ENCODE data around the gene STAP1. TPM values are rescaled to one million over a fixed set of nuclear protein-coding genes. Genes with fewer than 3 reads are reported as not detected.

STAP1 gene
- total RNA-seq, 1 experiment from 2014 or later: not detected

DNA sequence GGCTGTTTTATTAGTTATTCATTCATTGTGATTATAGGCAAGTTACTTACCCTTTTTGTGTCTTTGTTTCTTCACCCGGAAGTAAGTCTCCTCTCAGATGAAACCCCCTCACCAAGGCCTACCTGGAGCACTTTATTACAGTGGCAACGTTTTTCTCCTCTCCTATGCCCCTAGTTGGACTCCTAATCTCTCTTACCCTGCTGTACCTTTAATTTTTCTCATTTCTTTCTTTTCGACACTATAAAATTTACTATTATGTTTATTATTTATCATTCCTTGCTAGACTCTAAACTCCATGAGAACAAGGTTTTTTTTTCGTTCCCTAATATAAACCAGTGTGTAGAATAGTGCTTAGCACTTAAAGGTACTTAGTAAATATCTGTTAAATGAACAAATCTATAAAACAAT is 17.5 kb downstream of the STAP1 start:
- CTCF ChIA-PET: no interaction called here
- no peak for DNase-seq (ENCODE audit: low spot score)
- H3K4me3 Mint-ChIP-seq: no peak overlapping the region
- POLR2A ChIA-PET: no interaction called here
- no peaks in the 10 kb centered on the region for H3K27me3 Mint-ChIP-seq (ENCODE audit: low read depth)
- H3K36me3 Mint-ChIP-seq: no peaks in the 10 kb centered on the region
- peak overlapping the region; percentile 60; the same call in 1 of the 2 replicates for H3K27ac Mint-ChIP-seq
- peak; percentile 16; the same call in 1 of the 2 replicates for ATAC-seq
- peaks cover 11% of the 10 kb centered on the region for H3K4me1 Mint-ChIP-seq
- TF ChIP-seq, protein P1, sequence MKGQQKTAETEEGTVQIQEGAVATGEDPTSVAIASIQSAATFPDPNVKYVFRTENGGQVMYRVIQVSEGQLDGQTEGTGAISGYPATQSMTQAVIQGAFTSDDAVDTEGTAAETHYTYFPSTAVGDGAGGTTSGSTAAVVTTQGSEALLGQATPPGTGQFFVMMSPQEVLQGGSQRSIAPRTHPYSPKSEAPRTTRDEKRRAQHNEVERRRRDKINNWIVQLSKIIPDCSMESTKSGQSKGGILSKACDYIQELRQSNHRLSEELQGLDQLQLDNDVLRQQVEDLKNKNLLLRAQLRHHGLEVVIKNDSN (CRISPR knock-in tag; IDR thresholded peaks at IDR 0.05): no peak
- TF ChIP-seq, protein P2, sequence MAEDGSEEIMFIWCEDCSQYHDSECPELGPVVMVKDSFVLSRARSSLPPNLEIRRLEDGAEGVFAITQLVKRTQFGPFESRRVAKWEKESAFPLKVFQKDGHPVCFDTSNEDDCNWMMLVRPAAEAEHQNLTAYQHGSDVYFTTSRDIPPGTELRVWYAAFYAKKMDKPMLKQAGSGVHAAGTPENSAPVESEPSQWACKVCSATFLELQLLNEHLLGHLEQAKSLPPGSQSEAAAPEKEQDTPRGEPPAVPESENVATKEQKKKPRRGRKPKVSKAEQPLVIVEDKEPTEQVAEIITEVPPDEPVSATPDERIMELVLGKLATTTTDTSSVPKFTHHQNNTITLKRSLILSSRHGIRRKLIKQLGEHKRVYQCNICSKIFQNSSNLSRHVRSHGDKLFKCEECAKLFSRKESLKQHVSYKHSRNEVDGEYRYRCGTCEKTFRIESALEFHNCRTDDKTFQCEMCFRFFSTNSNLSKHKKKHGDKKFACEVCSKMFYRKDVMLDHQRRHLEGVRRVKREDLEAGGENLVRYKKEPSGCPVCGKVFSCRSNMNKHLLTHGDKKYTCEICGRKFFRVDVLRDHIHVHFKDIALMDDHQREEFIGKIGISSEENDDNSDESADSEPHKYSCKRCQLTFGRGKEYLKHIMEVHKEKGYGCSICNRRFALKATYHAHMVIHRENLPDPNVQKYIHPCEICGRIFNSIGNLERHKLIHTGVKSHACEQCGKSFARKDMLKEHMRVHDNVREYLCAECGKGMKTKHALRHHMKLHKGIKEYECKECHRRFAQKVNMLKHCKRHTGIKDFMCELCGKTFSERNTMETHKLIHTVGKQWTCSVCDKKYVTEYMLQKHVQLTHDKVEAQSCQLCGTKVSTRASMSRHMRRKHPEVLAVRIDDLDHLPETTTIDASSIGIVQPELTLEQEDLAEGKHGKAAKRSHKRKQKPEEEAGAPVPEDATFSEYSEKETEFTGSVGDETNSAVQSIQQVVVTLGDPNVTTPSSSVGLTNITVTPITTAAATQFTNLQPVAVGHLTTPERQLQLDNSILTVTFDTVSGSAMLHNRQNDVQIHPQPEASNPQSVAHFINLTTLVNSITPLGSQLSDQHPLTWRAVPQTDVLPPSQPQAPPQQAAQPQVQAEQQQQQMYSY (CRISPR knock-in tag; IDR thresholded peaks at IDR 0.05): no peak
- TF ChIP-seq ELF4 (CRISPR knock-in tag; IDR thresholded peaks at IDR 0.05; ENCODE audit: low read depth): no peak
- TF ChIP-seq, protein P3, sequence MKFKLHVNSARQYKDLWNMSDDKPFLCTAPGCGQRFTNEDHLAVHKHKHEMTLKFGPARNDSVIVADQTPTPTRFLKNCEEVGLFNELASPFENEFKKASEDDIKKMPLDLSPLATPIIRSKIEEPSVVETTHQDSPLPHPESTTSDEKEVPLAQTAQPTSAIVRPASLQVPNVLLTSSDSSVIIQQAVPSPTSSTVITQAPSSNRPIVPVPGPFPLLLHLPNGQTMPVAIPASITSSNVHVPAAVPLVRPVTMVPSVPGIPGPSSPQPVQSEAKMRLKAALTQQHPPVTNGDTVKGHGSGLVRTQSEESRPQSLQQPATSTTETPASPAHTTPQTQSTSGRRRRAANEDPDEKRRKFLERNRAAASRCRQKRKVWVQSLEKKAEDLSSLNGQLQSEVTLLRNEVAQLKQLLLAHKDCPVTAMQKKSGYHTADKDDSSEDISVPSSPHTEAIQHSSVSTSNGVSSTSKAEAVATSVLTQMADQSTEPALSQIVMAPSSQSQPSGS (CRISPR knock-in tag; IDR thresholded peaks at IDR 0.05; ENCODE audit: borderline replicate concordance, low read depth): no peak
- TF ChIP-seq, protein P4, sequence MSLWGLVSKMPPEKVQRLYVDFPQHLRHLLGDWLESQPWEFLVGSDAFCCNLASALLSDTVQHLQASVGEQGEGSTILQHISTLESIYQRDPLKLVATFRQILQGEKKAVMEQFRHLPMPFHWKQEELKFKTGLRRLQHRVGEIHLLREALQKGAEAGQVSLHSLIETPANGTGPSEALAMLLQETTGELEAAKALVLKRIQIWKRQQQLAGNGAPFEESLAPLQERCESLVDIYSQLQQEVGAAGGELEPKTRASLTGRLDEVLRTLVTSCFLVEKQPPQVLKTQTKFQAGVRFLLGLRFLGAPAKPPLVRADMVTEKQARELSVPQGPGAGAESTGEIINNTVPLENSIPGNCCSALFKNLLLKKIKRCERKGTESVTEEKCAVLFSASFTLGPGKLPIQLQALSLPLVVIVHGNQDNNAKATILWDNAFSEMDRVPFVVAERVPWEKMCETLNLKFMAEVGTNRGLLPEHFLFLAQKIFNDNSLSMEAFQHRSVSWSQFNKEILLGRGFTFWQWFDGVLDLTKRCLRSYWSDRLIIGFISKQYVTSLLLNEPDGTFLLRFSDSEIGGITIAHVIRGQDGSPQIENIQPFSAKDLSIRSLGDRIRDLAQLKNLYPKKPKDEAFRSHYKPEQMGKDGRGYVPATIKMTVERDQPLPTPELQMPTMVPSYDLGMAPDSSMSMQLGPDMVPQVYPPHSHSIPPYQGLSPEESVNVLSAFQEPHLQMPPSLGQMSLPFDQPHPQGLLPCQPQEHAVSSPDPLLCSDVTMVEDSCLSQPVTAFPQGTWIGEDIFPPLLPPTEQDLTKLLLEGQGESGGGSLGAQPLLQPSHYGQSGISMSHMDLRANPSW (CRISPR knock-in tag; conservative IDR thresholded peaks at IDR 0.05; ENCODE audit: low read depth): no peak
- TF ChIP-seq, protein P5, sequence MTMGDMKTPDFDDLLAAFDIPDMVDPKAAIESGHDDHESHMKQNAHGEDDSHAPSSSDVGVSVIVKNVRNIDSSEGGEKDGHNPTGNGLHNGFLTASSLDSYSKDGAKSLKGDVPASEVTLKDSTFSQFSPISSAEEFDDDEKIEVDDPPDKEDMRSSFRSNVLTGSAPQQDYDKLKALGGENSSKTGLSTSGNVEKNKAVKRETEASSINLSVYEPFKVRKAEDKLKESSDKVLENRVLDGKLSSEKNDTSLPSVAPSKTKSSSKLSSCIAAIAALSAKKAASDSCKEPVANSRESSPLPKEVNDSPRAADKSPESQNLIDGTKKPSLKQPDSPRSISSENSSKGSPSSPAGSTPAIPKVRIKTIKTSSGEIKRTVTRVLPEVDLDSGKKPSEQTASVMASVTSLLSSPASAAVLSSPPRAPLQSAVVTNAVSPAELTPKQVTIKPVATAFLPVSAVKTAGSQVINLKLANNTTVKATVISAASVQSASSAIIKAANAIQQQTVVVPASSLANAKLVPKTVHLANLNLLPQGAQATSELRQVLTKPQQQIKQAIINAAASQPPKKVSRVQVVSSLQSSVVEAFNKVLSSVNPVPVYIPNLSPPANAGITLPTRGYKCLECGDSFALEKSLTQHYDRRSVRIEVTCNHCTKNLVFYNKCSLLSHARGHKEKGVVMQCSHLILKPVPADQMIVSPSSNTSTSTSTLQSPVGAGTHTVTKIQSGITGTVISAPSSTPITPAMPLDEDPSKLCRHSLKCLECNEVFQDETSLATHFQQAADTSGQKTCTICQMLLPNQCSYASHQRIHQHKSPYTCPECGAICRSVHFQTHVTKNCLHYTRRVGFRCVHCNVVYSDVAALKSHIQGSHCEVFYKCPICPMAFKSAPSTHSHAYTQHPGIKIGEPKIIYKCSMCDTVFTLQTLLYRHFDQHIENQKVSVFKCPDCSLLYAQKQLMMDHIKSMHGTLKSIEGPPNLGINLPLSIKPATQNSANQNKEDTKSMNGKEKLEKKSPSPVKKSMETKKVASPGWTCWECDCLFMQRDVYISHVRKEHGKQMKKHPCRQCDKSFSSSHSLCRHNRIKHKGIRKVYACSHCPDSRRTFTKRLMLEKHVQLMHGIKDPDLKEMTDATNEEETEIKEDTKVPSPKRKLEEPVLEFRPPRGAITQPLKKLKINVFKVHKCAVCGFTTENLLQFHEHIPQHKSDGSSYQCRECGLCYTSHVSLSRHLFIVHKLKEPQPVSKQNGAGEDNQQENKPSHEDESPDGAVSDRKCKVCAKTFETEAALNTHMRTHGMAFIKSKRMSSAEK (CRISPR knock-in tag; IDR thresholded peaks at IDR 0.05; ENCODE audit: borderline replicate concordance): no peak
- TF ChIP-seq, protein P6, sequence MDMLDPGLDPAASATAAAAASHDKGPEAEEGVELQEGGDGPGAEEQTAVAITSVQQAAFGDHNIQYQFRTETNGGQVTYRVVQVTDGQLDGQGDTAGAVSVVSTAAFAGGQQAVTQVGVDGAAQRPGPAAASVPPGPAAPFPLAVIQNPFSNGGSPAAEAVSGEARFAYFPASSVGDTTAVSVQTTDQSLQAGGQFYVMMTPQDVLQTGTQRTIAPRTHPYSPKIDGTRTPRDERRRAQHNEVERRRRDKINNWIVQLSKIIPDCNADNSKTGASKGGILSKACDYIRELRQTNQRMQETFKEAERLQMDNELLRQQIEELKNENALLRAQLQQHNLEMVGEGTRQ (CRISPR knock-in tag; IDR thresholded peaks at IDR 0.05): no peak
- TF ChIP-seq ZNF219 (CRISPR knock-in tag; IDR thresholded peaks at IDR 0.05; ENCODE audit: borderline replicate concordance): no peak
- H3K9me3 Mint-ChIP-seq: no peaks in the 10 kb centered on the region

DNA sequence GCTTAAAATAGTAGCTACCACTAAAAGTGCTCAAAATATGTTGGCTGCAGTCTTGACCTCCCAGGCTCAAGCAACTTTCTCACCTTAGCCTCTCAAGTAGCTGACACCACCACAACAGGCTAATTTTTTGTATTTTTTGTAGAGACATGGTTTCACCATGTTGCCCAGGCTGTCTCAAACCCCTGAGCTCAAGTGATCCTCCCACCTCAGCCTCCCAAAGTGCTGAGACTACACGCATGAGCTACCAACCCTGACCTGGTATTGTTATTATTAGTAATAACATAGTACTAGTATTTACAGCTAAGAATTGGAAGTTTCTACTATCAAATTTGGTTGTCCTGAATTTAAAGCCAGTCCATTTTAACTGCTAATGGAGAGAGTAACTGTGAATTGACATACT is 18.0 kb downstream of the STAP1 start:
- CTCF ChIA-PET: no interaction called here
- Mint-ChIP-seq H3K36me3 (no peaks in the 10 kb centered on the region), H3K4me3 (no peak overlapping the region), H3K27me3 (ENCODE audit: low read depth) (no peaks in the 10 kb centered on the region), H3K9me3 (no peaks in the 10 kb centered on the region), H3K27ac (no peak overlapping the region), H3K4me1 (peaks cover 11% of the 10 kb centered on the region)
- POLR2A ChIA-PET: no interaction called here
- ATAC-seq (no peak), DNase-seq (ENCODE audit: low spot score) (no peak)
- no peak for TF ChIP-seq ZNF416 (CRISPR knock-in tag; IDR thresholded peaks at IDR 0.05)
- no peak for TF ChIP-seq OVOL2 (CRISPR knock-in tag; IDR thresholded peaks at IDR 0.05; ENCODE audit: borderline replicate concordance)
- TF ChIP-seq EMX1 (CRISPR knock-in tag; IDR thresholded peaks at IDR 0.05): no peak
- TF ChIP-seq RELA (CRISPR knock-in tag; IDR thresholded peaks at IDR 0.05; ENCODE audit: borderline replicate concordance): no peak
- no peak for TF ChIP-seq ZNF219 (CRISPR knock-in tag; IDR thresholded peaks at IDR 0.05; ENCODE audit: borderline replicate concordance)
- no peak for TF ChIP-seq ZNF121 (CRISPR knock-in tag; IDR thresholded peaks at IDR 0.05)
- TF ChIP-seq, protein P7, sequence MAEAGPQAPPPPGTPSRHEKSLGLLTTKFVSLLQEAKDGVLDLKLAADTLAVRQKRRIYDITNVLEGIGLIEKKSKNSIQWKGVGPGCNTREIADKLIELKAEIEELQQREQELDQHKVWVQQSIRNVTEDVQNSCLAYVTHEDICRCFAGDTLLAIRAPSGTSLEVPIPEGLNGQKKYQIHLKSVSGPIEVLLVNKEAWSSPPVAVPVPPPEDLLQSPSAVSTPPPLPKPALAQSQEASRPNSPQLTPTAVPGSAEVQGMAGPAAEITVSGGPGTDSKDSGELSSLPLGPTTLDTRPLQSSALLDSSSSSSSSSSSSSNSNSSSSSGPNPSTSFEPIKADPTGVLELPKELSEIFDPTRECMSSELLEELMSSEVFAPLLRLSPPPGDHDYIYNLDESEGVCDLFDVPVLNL (CRISPR knock-in tag; IDR thresholded peaks at IDR 0.05; ENCODE audit: borderline replicate concordance, low read depth): no peak
- TF ChIP-seq, protein P8, sequence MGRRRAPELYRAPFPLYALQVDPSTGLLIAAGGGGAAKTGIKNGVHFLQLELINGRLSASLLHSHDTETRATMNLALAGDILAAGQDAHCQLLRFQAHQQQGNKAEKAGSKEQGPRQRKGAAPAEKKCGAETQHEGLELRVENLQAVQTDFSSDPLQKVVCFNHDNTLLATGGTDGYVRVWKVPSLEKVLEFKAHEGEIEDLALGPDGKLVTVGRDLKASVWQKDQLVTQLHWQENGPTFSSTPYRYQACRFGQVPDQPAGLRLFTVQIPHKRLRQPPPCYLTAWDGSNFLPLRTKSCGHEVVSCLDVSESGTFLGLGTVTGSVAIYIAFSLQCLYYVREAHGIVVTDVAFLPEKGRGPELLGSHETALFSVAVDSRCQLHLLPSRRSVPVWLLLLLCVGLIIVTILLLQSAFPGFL (CRISPR knock-in tag; IDR thresholded peaks at IDR 0.05; ENCODE audit: borderline replicate concordance): no peak
- TF ChIP-seq ZNF671 (CRISPR knock-in tag; IDR thresholded peaks at IDR 0.05): no peak
- TF ChIP-seq, protein P1 (CRISPR knock-in tag; IDR thresholded peaks at IDR 0.05): no peak
